Chondrocyte (in vitro differentiated cells): ENCODE results near the gene POC5. TPM values are rescaled to one million over a fixed set of nuclear protein-coding genes. Genes with fewer than 3 reads are reported as not detected.

Source experiments
- DNase-seq: peaks from one replicate; pipeline ENCODE4 v3.0.0; 2021; ENCODE audit warnings: mixed read lengths, low spot score
- H3K27ac Mint-ChIP-seq: one replicate; pipeline ENCODE4 v1.8.0; 2021; ENCODE audit warnings: mild to moderate bottlenecking, moderate library complexity, mixed read lengths; ENCODE audit not compliant: unreplicated experiment
- H3K27me3 Mint-ChIP-seq: 2 replicates; pipeline ENCODE4 v1.8.0; 2021; ENCODE audit warnings: low read depth, mixed read lengths
- H3K36me3 Mint-ChIP-seq: 2 replicates; pipeline ENCODE4 v1.8.0; 2021; ENCODE audit warnings: low read depth, mixed read lengths
- H3K4me1 Mint-ChIP-seq: 2 replicates; pipeline ENCODE4 v1.8.0; 2021; ENCODE audit warnings: low read depth, mild to moderate bottlenecking, mixed read lengths
- H3K4me3 Mint-ChIP-seq: one replicate; pipeline ENCODE4 v1.8.0; 2021; ENCODE audit warnings: mild to moderate bottlenecking, moderate library complexity, mixed read lengths; ENCODE audit not compliant: unreplicated experiment
- H3K9me3 Mint-ChIP-seq: 2 replicates; pipeline ENCODE4 v1.8.0; 2021; ENCODE audit warnings: low read depth, mixed read lengths
- long read RNA-seq: library from polyadenylated mRNA; stranded (forward); transcript quantifications from one replicate; pipeline ENCODE4 v2.0.0, GENCODE V29; 2021
- total RNA-seq: library from RNA; stranded (reverse); gene quantifications from 3 replicates; pipeline ENCODE4 v1.2.1, GENCODE V29; 2021
- TF ChIP-seq, protein P1 (sequence below): fragments of 200-600 bp; sonication (generic); IDR thresholded peaks from 2 replicates; pipeline ENCODE4 v1.5.0; 2021; ENCODE audit warnings: antibody characterized with exemption, mild to moderate bottlenecking, moderate library complexity

POC5 gene, protein sequence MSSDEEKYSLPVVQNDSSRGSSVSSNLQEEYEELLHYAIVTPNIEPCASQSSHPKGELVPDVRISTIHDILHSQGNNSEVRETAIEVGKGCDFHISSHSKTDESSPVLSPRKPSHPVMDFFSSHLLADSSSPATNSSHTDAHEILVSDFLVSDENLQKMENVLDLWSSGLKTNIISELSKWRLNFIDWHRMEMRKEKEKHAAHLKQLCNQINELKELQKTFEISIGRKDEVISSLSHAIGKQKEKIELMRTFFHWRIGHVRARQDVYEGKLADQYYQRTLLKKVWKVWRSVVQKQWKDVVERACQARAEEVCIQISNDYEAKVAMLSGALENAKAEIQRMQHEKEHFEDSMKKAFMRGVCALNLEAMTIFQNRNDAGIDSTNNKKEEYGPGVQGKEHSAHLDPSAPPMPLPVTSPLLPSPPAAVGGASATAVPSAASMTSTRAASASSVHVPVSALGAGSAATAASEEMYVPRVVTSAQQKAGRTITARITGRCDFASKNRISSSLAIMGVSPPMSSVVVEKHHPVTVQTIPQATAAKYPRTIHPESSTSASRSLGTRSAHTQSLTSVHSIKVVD
- total RNA-seq = 7.1 to 9.2 TPM (median 8.0 TPM) in 3 replicates
- long read RNA-seq, partial matches to known transcripts = 1 of 5 reads
- long read RNA-seq, other reads (novel, unspliced or antisense) = 3 of 5 reads

DNA sequence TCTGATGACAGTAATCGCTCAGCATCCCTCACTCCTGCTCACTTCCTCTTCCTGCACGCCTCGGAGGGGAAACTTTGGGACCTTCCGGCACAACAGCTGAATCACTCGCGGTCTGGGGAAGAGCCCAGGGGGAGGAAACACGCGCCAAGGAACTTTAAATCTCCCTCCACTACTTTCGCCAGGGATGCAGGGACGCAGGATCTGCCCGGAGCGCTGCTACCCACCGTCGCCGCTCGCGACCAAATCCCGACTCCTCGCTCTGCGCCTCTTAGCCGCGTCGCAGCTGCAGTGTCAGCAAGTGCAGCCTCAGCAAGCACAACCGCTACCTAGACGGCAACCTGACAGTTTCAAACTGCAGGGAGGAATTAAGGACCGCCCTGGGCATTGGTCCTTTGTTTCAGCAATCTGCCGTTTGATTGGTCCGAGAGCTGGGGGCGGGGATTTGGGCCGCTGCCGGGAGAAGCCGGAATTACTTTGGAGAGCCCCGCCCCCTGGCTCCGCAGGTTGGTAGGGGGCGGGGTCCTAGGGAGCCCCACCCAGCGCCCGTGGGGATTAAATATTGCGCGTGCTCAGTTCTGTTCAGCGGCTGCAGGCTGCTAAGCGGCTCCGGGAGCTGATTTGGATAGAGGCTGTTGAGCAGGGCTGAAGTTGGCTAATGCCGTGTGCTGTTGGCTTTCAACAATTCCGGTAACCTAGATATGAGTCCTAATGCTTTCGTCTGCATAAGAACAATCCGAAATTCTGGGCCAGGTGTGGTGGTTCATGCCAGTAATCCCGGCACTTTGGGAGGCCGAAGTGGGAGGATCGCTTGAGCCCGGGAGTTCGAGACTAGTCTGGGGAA is at the start of gene POC5:
TSS of gene POC5 (minus strand) at position 356 of the 841 bp plus-strand sequence. CDS start 4,500 bp downstream, outside the sequence.
- DNase-seq = peak; percentile 98
- H3K9me3 Mint-ChIP-seq = no peaks in the 10 kb centered on the region
- peaks cover 10% of the 10 kb centered on the region for H3K27me3 Mint-ChIP-seq
- peaks cover 3% of the 10 kb centered on the region for H3K36me3 Mint-ChIP-seq
- peak within 1 kb of the TSS; percentile 98 for H3K27ac Mint-ChIP-seq
- peaks cover 13% of the 10 kb centered on the region for H3K4me1 Mint-ChIP-seq
- peak within 1 kb of the TSS; percentile 98 for H3K4me3 Mint-ChIP-seq
- TF ChIP-seq, protein P1, sequence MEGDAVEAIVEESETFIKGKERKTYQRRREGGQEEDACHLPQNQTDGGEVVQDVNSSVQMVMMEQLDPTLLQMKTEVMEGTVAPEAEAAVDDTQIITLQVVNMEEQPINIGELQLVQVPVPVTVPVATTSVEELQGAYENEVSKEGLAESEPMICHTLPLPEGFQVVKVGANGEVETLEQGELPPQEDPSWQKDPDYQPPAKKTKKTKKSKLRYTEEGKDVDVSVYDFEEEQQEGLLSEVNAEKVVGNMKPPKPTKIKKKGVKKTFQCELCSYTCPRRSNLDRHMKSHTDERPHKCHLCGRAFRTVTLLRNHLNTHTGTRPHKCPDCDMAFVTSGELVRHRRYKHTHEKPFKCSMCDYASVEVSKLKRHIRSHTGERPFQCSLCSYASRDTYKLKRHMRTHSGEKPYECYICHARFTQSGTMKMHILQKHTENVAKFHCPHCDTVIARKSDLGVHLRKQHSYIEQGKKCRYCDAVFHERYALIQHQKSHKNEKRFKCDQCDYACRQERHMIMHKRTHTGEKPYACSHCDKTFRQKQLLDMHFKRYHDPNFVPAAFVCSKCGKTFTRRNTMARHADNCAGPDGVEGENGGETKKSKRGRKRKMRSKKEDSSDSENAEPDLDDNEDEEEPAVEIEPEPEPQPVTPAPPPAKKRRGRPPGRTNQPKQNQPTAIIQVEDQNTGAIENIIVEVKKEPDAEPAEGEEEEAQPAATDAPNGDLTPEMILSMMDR = no peak

DNA sequence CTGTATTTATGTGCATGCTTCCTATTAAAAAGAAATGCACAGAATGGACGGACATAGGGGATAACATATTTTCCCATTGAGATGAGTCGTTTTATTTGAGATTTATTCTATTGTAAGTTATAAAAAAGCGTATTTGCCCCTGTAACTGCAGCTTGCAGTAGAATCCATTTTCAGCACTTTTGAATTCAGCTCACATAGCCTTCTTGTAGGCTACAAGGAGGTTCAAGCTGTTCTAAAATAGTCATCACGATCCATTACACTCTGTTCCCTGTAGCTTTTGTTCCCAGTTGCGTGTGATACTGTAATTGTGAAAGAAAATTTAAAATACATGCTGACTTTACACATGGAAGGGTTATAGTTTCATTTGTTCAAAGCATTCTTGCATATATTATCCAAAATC is 40.9 kb upstream of the POC5 start:
- no peak overlapping the region for H3K4me3 Mint-ChIP-seq

DNA sequence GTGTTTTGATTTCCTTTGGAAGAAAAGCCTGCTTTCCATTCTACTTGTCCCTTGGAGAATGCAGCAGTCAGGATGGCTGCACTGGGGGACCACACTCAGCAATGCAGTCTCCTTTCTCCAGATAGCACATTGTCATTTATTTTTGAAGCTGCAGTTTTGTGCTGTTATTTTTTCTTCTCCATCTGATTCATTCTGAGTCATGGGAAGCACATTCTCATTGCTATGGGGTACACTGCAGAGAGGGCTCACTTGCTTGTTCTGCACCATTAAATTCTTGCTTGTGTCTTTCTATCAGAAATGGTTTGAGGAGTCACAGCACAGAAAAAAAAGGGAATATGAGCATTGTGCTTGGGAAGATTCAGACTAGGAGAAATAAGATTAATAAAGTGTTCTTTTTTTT is 39.7 kb upstream of the POC5 start:
- H3K27ac Mint-ChIP-seq = no peak overlapping the region
- no peaks in the 10 kb centered on the region for H3K36me3 Mint-ChIP-seq
- no peaks in the 10 kb centered on the region for H3K4me1 Mint-ChIP-seq
- H3K9me3 Mint-ChIP-seq = no peaks in the 10 kb centered on the region
- TF ChIP-seq, protein P1 = no peak
- H3K27me3 Mint-ChIP-seq = peaks cover 28% of the 10 kb centered on the region
- DNase-seq = no peak
- H3K4me3 Mint-ChIP-seq = no peak overlapping the region

More for the DNA sequence above, 40.9 kb upstream of the POC5 start:
- no peak for DNase-seq
- TF ChIP-seq, protein P1 = no peak
- H3K4me1 Mint-ChIP-seq = no peaks in the 10 kb centered on the region
- H3K27me3 Mint-ChIP-seq = peaks cover 28% of the 10 kb centered on the region
- no peak overlapping the region for H3K27ac Mint-ChIP-seq
- H3K36me3 Mint-ChIP-seq = no peaks in the 10 kb centered on the region
- H3K9me3 Mint-ChIP-seq = no peaks in the 10 kb centered on the region

DNA sequence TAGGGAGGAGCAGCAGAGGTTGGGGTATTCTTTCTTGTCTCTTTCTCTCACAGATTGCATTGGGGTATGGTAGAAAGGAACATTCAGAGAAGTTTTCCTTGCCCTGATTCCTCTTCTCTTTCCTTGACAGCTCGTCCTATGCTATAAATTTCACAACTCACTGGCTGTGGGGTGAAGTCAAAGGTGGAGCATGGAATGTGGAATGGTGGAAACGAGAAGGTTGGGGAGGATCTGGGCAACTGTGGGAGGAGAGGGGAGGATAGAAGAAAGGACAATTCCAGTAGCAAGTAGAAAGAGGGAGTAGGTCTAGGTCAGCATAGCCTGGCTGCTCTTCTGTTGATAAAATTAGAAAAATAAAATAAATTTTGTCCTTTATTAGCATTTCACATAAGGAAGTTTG is 39.0 kb upstream of the POC5 start:
- H3K27me3 Mint-ChIP-seq = peaks cover 35% of the 10 kb centered on the region

More for the DNA sequence above, 39.0 kb upstream of the POC5 start:
- Mint-ChIP-seq H3K27ac (no peak overlapping the region), H3K4me1 (no peaks in the 10 kb centered on the region), H3K36me3 (no peaks in the 10 kb centered on the region), H3K4me3 (no peak overlapping the region), H3K9me3 (no peaks in the 10 kb centered on the region)
- DNase-seq = no peak
- TF ChIP-seq, protein P1 = no peak
